ENCODE results near the gene FILIP1L.

Gene FILIP1L

GRCh38 chr3:99978221-99978620 lies 136.1 kb downstream of the FILIP1L start:
- no peak overlapping the region for H2AFZ ChIP-seq (ENCODE audit: low read length)
- H3K4me3 ChIP-seq (ENCODE audit: low read length) = no peak overlapping the region
- H3K27me3 ChIP-seq (replicated peaks; ENCODE audit: insufficient read depth, low read length) = no peaks in the 10 kb centered on the region
- H3K36me3 ChIP-seq (replicated peaks; ENCODE audit: insufficient read depth, low read length) = no peaks in the 10 kb centered on the region
- H3K9me3 ChIP-seq (replicated peaks; ENCODE audit: insufficient read depth, low read length) = no peaks in the 10 kb centered on the region
- no peaks in the 10 kb centered on the region for H3K4me1 ChIP-seq (ENCODE audit: low read length)
- no peaks in the 10 kb centered on the region for H3K79me2 ChIP-seq (ENCODE audit: low read length)
- DNase-seq = no peak
- H3K27ac ChIP-seq (ENCODE audit: low read length) = no peak overlapping the region
- no peaks in the 10 kb centered on the region for H3K9me2 ChIP-seq (replicated peaks; ENCODE audit: insufficient read depth, low read length)
- no peaks in the 10 kb centered on the region for H3F3A ChIP-seq (ENCODE audit: insufficient read depth, low read length)
- TF ChIP-seq EZH2phosphoT487 (IDR thresholded peaks at IDR 0.05; ENCODE audit: low read length) (no peak), EZH2 (optimal IDR thresholded peaks at IDR 0.05; ENCODE audit: low read depth, low read length) (no peak)
- TF ChIP-seq, protein P1, sequence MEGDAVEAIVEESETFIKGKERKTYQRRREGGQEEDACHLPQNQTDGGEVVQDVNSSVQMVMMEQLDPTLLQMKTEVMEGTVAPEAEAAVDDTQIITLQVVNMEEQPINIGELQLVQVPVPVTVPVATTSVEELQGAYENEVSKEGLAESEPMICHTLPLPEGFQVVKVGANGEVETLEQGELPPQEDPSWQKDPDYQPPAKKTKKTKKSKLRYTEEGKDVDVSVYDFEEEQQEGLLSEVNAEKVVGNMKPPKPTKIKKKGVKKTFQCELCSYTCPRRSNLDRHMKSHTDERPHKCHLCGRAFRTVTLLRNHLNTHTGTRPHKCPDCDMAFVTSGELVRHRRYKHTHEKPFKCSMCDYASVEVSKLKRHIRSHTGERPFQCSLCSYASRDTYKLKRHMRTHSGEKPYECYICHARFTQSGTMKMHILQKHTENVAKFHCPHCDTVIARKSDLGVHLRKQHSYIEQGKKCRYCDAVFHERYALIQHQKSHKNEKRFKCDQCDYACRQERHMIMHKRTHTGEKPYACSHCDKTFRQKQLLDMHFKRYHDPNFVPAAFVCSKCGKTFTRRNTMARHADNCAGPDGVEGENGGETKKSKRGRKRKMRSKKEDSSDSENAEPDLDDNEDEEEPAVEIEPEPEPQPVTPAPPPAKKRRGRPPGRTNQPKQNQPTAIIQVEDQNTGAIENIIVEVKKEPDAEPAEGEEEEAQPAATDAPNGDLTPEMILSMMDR (IDR thresholded peaks at IDR 0.05; ENCODE audit: low read length) = no peak
- H4K20me1 ChIP-seq (ENCODE audit: insufficient read depth, low read length) = no peaks in the 10 kb centered on the region
- H3K4me2 ChIP-seq (ENCODE audit: low read depth, low read length) = no peak overlapping the region
- H3K9ac ChIP-seq (ENCODE audit: low read length) = no peak overlapping the region

GRCh38 chr3:99976584-99976983 lies 137.7 kb downstream of the FILIP1L start:
- TF ChIP-seq EZH2phosphoT487 (IDR thresholded peaks at IDR 0.05; ENCODE audit: low read length) = no peak
- TF ChIP-seq EZH2 (optimal IDR thresholded peaks at IDR 0.05; ENCODE audit: low read depth, low read length) = no peak
- TF ChIP-seq, protein P1 (IDR thresholded peaks at IDR 0.05; ENCODE audit: low read length) = no peak
- Histone ChIP-seq H3K9me2 (replicated peaks; ENCODE audit: insufficient read depth, low read length) (no peaks in the 10 kb centered on the region), H3K4me3 (ENCODE audit: low read length) (no peak overlapping the region), H3K27ac (ENCODE audit: low read length) (no peak overlapping the region), H3K79me2 (ENCODE audit: low read length) (no peaks in the 10 kb centered on the region), H3K9ac (ENCODE audit: low read length) (no peak overlapping the region), H3K27me3 (replicated peaks; ENCODE audit: insufficient read depth, low read length) (no peaks in the 10 kb centered on the region), H3K9me3 (replicated peaks; ENCODE audit: insufficient read depth, low read length) (no peaks in the 10 kb centered on the region), H3F3A (ENCODE audit: insufficient read depth, low read length) (no peaks in the 10 kb centered on the region), H2AFZ (ENCODE audit: low read length) (no peak overlapping the region), H3K4me1 (ENCODE audit: low read length) (no peaks in the 10 kb centered on the region), H4K20me1 (ENCODE audit: insufficient read depth, low read length) (no peaks in the 10 kb centered on the region), H3K4me2 (ENCODE audit: low read depth, low read length) (no peak overlapping the region), H3K36me3 (replicated peaks; ENCODE audit: insufficient read depth, low read length) (no peaks in the 10 kb centered on the region)
- DNase-seq = no peak

DNA sequence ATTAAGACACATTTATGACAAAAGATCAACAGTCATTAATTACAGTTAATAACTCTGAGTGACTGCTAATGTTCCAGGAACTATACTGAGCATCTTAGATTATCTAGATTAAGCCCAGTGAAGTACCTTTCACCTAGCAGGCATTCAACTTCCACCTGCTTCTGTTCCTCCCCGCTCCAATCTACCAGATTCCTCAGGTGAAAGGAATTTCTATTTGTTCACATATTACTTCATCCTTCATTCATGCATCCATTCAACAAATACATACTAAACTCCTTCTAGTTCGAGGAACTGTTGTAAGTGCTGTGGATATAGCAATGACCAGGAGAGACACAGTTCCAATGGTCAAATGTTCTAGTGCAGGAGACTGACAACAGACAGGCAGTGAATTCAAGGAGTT lies 139.3 kb downstream of the FILIP1L start:
- H3K79me2 ChIP-seq (ENCODE audit: low read length) = no peaks in the 10 kb centered on the region
- H3K27ac ChIP-seq (ENCODE audit: low read length) = no peak overlapping the region
- no peaks in the 10 kb centered on the region for H4K20me1 ChIP-seq (ENCODE audit: insufficient read depth, low read length)
- H3K9me3 ChIP-seq (replicated peaks; ENCODE audit: insufficient read depth, low read length) = no peaks in the 10 kb centered on the region
- no peak overlapping the region for H3K4me2 ChIP-seq (ENCODE audit: low read depth, low read length)
- no peak overlapping the region for H3K4me3 ChIP-seq (ENCODE audit: low read length)
- DNase-seq = no peak
- H3K36me3 ChIP-seq (replicated peaks; ENCODE audit: insufficient read depth, low read length) = no peaks in the 10 kb centered on the region
- no peaks in the 10 kb centered on the region for H3K9me2 ChIP-seq (replicated peaks; ENCODE audit: insufficient read depth, low read length)
- no peaks in the 10 kb centered on the region for H3K4me1 ChIP-seq (ENCODE audit: low read length)
- TF ChIP-seq, protein P1 (IDR thresholded peaks at IDR 0.05; ENCODE audit: low read length) = no peak
- no peak for TF ChIP-seq EZH2 (optimal IDR thresholded peaks at IDR 0.05; ENCODE audit: low read depth, low read length)
- TF ChIP-seq EZH2phosphoT487 (IDR thresholded peaks at IDR 0.05; ENCODE audit: low read length) = no peak
- no peak overlapping the region for H3K9ac ChIP-seq (ENCODE audit: low read length)
- H3F3A ChIP-seq (ENCODE audit: insufficient read depth, low read length) = no peaks in the 10 kb centered on the region
- H2AFZ ChIP-seq (ENCODE audit: low read length) = no peak overlapping the region
- no peaks in the 10 kb centered on the region for H3K27me3 ChIP-seq (replicated peaks; ENCODE audit: insufficient read depth, low read length)

Measured in MM.1S (cell line).